ENCODE measurements around the gene VWF.

Gene VWF

DNA sequence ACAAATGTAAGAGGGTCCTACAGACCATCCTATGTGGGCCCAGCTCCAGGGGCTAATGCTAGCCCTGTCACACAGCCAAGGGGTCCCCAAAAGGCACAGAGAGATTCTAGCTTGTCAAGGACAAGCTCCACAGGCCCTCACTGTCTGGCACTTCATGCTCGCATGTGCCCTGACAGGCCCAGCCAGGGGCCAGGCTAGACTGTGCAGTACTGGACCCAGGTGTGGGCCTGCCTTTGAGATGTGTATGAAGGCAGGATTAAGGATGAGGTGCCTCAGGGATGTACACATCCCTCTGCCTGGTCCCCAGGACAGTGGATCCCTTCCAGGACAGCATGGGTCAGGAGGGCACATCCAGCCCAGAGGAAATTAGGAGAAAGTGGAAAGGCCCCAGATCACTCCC is 57.8 kb downstream of the VWF start:
- no peak for DNase-seq (ENCODE audit: low read depth)
- TF ChIP-seq, protein P1, sequence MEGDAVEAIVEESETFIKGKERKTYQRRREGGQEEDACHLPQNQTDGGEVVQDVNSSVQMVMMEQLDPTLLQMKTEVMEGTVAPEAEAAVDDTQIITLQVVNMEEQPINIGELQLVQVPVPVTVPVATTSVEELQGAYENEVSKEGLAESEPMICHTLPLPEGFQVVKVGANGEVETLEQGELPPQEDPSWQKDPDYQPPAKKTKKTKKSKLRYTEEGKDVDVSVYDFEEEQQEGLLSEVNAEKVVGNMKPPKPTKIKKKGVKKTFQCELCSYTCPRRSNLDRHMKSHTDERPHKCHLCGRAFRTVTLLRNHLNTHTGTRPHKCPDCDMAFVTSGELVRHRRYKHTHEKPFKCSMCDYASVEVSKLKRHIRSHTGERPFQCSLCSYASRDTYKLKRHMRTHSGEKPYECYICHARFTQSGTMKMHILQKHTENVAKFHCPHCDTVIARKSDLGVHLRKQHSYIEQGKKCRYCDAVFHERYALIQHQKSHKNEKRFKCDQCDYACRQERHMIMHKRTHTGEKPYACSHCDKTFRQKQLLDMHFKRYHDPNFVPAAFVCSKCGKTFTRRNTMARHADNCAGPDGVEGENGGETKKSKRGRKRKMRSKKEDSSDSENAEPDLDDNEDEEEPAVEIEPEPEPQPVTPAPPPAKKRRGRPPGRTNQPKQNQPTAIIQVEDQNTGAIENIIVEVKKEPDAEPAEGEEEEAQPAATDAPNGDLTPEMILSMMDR (IDR thresholded peaks at IDR 0.05; ENCODE audit: control insufficient read depth, extremely low read depth, insufficient read depth), result no peak
- no peak overlapping the region for H3K4me3 ChIP-seq (ENCODE audit: low read depth, low read length)

DNA sequence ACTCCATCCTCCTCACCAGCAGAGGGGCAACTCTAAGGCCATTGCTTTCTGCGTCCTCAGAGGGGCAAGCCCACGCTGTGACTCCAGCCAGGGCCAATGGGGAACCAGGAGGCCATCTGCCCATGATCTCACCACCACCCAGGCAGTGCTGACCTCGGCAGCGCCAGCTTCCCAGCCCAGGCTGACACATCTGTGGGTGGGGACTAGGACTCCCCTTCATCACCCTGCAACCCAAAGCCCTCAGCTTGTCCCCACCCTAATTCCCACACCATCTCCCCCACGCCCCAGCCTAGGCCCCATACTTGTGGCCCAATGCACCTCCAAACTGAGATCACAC is 58.6 kb downstream of the VWF start:
- TF ChIP-seq, protein P1 (IDR thresholded peaks at IDR 0.05; ENCODE audit: control insufficient read depth, extremely low read depth, insufficient read depth), result no peak
- DNase-seq (ENCODE audit: low read depth), result no peak
- H3K4me3 ChIP-seq (ENCODE audit: low read depth, low read length), result no peak overlapping the region

DNA sequence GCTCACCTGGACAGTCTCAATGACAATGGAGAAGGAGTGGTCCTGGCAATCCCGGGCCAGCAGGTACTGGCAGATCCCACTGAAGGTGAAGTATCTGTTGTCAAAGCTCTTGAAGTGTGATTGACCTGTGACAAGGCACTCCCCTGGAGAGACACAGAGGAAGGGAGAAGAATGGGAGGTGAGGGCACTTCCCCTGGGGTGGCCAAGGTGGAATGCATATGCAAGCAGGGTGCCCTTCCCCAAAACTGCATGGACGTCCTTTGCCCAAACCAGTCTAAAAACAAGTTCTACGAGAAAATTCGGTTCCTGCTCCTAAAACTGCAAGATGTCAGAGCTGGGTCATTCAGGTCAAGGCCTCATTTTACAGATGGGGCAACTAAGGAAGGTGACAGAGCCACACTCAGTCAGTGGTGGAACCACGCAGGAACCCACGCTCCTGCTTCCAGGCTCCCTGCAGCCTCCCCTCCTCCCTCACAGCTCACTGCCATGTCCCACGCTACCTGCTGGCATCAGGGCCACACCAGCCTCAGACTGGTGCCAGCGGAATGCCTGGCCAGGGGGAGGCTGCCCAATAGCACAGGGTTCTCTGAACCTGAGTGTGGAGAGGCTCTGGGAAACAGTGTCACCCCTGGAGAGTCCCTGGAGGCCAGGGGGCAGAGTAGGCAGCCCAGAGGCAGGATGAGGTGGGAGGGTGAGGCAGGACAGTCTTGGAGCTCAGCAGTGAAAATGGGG is 59.2 kb downstream of the VWF start:
- DNase-seq (ENCODE audit: low read depth), result no peak
- TF ChIP-seq, protein P1 (IDR thresholded peaks at IDR 0.05; ENCODE audit: control insufficient read depth, extremely low read depth, insufficient read depth), result no peak
- no peak overlapping the region for H3K4me3 ChIP-seq (ENCODE audit: low read depth, low read length)

DNA sequence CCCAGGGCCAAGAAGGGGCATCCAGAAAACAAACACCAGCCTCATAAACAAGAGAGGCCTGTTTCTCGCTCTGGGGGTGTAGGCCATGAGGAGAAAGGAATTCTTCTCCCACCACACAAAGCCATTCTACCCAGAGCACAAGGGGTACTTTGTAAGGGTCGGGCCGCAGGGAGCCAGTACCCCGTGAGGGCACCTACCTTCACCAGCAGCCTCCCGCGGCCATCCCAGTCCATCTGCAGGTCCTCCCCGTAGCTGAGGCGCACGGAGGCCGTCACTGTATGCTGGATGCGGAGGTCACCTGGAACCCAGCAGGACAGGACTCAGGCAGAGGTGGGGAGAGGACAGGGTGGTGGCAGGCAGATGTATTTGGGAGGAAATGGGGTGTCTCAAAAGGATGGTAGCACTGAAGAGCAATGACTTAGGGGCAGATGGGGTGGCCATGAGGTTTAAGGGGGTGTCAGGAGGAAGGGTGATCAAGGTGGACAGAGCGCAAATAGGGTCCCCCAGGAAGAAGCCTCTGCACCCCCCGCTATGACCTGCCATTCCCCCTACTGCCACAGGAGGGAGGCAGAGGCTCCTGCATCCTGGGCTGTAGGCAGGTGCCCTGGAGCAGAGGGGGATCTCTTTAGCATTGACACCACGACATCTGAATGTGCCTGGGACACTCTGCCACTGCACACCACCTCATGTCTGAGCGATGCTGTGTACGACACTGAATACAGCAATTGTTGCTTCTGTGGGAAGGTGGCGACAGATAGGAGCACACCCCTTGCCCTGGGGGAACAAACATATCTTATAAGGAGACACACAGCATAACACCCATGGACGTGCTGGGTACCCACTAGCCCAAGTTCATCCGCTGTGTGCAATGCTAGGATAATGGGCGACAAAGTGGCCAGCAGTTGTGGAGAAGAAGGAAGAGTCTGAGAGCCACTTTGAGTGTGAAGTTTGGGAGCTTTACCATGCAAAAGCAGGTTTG is 61.4 kb downstream of the VWF start:
- TF ChIP-seq, protein P1 (IDR thresholded peaks at IDR 0.05; ENCODE audit: control insufficient read depth, extremely low read depth, insufficient read depth), result peak; percentile 94

DNA sequence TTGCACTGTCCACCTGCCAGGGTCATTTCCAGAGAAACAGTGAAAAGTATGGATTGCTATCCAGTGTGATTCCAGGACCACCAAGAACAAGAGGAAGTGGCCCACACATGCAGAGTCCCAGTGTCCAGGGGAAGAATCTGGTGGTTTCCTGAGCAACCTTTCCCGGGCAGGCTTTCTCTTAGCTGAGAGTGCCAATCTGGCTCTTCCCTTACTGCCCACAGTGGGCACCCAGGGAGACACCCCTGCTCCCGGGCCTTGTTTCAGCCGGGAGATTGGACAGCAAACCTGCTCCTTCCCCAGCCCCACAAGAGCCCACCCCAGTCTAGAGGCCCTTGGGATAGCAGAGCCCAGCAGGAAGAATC is 62.1 kb downstream of the VWF start:
- no peak overlapping the region for H3K4me3 ChIP-seq (ENCODE audit: low read depth, low read length)
- no peak for DNase-seq (ENCODE audit: low read depth)
- TF ChIP-seq, protein P1 (IDR thresholded peaks at IDR 0.05; ENCODE audit: control insufficient read depth, extremely low read depth, insufficient read depth), result no peak

More for the DNA sequence above, 61.4 kb downstream of the VWF start:
- H3K4me3 ChIP-seq (ENCODE audit: low read depth, low read length), result no peak overlapping the region
- DNase-seq (ENCODE audit: low read depth), result no peak

DNA sequence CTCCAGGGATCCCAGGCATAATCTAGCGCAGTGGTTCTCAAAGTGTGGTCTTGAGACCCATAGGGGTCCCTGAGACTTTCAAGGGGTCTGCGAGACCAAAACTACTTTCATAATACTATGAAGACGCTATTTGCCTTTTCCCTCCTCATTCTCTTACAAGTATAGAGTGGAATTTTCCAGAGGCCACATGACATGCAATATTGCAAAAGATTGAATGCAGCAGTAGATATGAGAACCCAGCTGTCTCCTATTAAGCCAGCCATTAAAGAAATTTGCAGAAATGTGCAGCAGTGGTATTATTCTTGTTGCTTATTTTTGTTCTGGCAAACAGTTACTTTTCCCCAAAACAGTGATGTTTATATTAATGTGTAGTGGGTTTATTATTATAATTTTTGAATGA is 62.8 kb downstream of the VWF start:
- TF ChIP-seq, protein P1 (IDR thresholded peaks at IDR 0.05; ENCODE audit: control insufficient read depth, extremely low read depth, insufficient read depth), result no peak
- DNase-seq (ENCODE audit: low read depth), result no peak
- H3K4me3 ChIP-seq (ENCODE audit: low read depth, low read length), result no peak overlapping the region

All from LNCaP clone FGC (cell line).